Lower leg skin (tissue), 4 donors: ENCODE measurements around the gene E2F1. TPM values are rescaled to one million over a fixed set of nuclear protein-coding genes. Genes with fewer than 3 reads are reported as not detected.
A peak's percentile ranks its signal among the peaks of the same experiment; 100 is the strongest.

Source experiments
- DNase-seq, 2 donors: peaks; one replicate each; pipeline ENCODE4 v3.0.0-alpha.2; 2019; ENCODE audit warnings: low spot score in 2 of 2
- H3K4me3 ChIP-seq: fragments of 200-600 bp; sonication (generic); 2 replicates; pipeline ENCODE4 v1.5.1; 2017; ENCODE audit warnings: mild to moderate bottlenecking, low read depth; ENCODE audit not compliant: poor library complexity, severe bottlenecking
- CTCF ChIP-seq, 3 donors: fragments of 450-650 bp; IDR thresholded peaks; one replicate each; pipeline ENCODE4 v1.5.1; 2016; ENCODE audit warnings: antibody characterized with exemption in 3 of 3, mild to moderate bottlenecking in 3 of 3, moderate library complexity in 2 of 3
- POLR2A ChIP-seq, 2 donors: fragments of 450-650 bp; IDR thresholded peaks; one replicate each; pipeline ENCODE4 v1.6.1; 2016 to 2017; ENCODE audit warnings: antibody characterized with exemption in 2 of 2, mild to moderate bottlenecking in 1 of 2, moderate library complexity in 1 of 2
- WGBS, 2 donors: methylation state at CpG; one replicate each; pipeline ENCODE4 v1.1.5; 2018; 5-methylcytosine and 5-hydroxymethylcytosine counted together
- intact Hi-C: fragments of 100-400 bp; cut with DNase I; formaldehyde crosslinking; loops from one replicate; pipeline ENCODE4 v1.15.0; 2023; ENCODE audit warnings: low total_unique reads
- total RNA-seq, 4 donors: library from RNA; depleted of rRNA; stranded (reverse); fragments of >200 nt; gene quantifications; one replicate each; pipeline ENCODE4 v1.1.0, GENCODE V29; 2016

Gene E2F1
- total RNA-seq, 4 donors from 2014 or later: 1.4 to 6.3 (median 5.7) TPM

- TF ChIP-seq CTCF (IDR thresholded peaks at IDR 0.05) (no peak), POLR2A (IDR thresholded peaks at IDR 0.05) (no peak)
- intact Hi-C loops: no loop called here
- 1 to 19% methylated on average over 43 of the region's 50 CpGs for WGBS, 2 donors
- H3K4me3 ChIP-seq: peak within 1 kb of the TSS; percentile 25
- peak; percentile 97 to 99 for DNase-seq
Measured at GRCh38 chr20:33666293-33667244, 19.6 kb downstream of the E2F1 start, which contains the start of gene ACTL10. TSS of gene ACTL10 (plus strand) at chr20:33666943. CDS start at chr20:33667498, 555 bp downstream.

GRCh38 chr20:33664762-33665144 is 21.4 kb downstream of the E2F1 start:
- 91 to 96% methylated on average over 2 of the region's 2 CpGs for WGBS, 2 donors
- no peak for TF ChIP-seq CTCF (IDR thresholded peaks at IDR 0.05)
- no peak for TF ChIP-seq POLR2A (IDR thresholded peaks at IDR 0.05)
- intact Hi-C loops: loop anchor here (5.0 kb wide), 1 partner anchor 202 kb away; no protein-coding TSS in a partner anchor

GRCh38 chr20:33664085-33664761 is 22.0 kb downstream of the E2F1 start:
- DNase-seq: no peak
- no peak overlapping the region for H3K4me3 ChIP-seq
- intact Hi-C loops: loop anchor here (5.0 kb wide), 1 partner anchor 202 kb away; no protein-coding TSS in a partner anchor
- 35 to 55% methylated on average over 6 to 9 of the region's 9 CpGs for WGBS, 2 donors
- TF ChIP-seq POLR2A (IDR thresholded peaks at IDR 0.05): no peak
- TF ChIP-seq CTCF (IDR thresholded peaks at IDR 0.05): no peak

More at GRCh38 chr20:33664762-33665144, 21.4 kb downstream of the E2F1 start:
- no peak overlapping the region for H3K4me3 ChIP-seq
- no peak for DNase-seq

GRCh38 chr20:33663161-33664084 is 22.8 kb downstream of the E2F1 start:
- intact Hi-C loops: loop anchor here (5.0 kb wide), 1 partner anchor 201 kb away; no protein-coding TSS in a partner anchor
- H3K4me3 ChIP-seq: peak overlapping the region; percentile 54
- DNase-seq: peak in 1 of 2 donors; percentile 96
- peak in 1 of 2 donors; percentile 45 for TF ChIP-seq POLR2A (IDR thresholded peaks at IDR 0.05)
- no peak for TF ChIP-seq CTCF (IDR thresholded peaks at IDR 0.05)
- WGBS, 2 donors: 2 to 4% methylated on average over 22 to 63 of the region's 84 CpGs

- no peak for TF ChIP-seq CTCF (IDR thresholded peaks at IDR 0.05)
- TF ChIP-seq POLR2A (IDR thresholded peaks at IDR 0.05): no peak
- WGBS, 2 donors: 93 to 94% methylated on average over 8 to 10 of the region's 10 CpGs
- intact Hi-C loops: loop anchor here (5.0 kb wide), 1 partner anchor 200 kb away; no protein-coding TSS in a partner anchor
- no peak for DNase-seq
- peak within 1 kb of the TSS; percentile 54 for H3K4me3 ChIP-seq
Measured at GRCh38 chr20:33662172-33662571, 24.0 kb downstream of the E2F1 start, which contains the start of gene C20orf144. TSS of gene C20orf144 (plus strand) at chr20:33662327. CDS start at chr20:33662346, 19 bp downstream.
